Measurements from ENCODE around the gene SMG9.
A peak's percentile ranks its signal among the peaks of the same experiment; 100 is the strongest.

The SMG9 gene

GRCh38 chr19:43725468-43725867 is 29.3 kb downstream of the SMG9 start:
- no peak for DNase-seq (ENCODE audit: low read depth, low spot score)

DNA sequence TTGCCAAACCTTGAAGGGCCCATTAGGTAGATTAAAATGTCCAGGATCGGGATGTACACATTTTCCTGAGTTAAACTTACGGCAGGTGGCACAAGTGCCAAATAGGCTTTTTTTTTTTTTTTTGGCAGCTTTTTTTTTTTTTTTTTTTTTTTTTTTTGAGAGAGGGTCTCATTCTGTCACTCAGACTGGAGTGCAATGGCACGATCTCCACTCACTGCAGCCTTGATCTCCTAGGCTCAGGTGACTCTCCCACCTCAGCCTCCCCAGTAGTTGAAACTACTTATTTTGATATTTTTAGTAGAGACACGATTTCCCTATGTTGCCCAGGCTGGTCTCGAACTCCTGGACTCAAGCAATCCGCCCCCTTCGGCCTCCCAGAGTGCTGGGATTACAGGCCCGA is 29.9 kb downstream of the SMG9 start:
- no peak for DNase-seq (ENCODE audit: low read depth, low spot score)

- DNase-seq (ENCODE audit: low read depth, low spot score): no peak
Observed at GRCh38 chr19:43723588-43723987, 31.2 kb downstream of the SMG9 start.

GRCh38 chr19:43721469-43722048 is 33.2 kb downstream of the SMG9 start:
- DNase-seq (ENCODE audit: low read depth, low spot score): no peak

GRCh38 chr19:43720936-43721335 is 33.8 kb downstream of the SMG9 start:
- no peak for DNase-seq (ENCODE audit: low read depth, low spot score)

DNA sequence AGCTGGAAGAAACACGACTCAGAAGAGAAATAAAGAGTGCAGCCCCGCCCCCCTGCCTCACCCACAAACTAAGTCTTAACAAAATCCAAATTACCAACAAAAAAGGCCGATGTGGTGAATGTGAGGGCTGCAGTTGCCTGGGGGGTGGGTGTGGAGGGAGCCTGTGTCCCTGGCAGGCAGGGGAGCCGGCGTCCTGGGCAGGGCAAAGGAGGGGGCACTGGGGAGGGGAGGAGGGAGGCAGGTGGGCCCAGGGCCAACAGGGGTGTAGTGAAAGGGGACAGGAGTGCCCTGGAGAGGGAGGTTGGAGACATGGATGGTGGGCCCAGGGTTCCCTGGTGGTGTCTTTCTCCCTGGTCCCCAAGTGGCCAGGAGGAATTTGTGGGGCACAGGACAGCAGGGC is 34.8 kb downstream of the SMG9 start:
- no peak for DNase-seq (ENCODE audit: low read depth, low spot score)

DNA sequence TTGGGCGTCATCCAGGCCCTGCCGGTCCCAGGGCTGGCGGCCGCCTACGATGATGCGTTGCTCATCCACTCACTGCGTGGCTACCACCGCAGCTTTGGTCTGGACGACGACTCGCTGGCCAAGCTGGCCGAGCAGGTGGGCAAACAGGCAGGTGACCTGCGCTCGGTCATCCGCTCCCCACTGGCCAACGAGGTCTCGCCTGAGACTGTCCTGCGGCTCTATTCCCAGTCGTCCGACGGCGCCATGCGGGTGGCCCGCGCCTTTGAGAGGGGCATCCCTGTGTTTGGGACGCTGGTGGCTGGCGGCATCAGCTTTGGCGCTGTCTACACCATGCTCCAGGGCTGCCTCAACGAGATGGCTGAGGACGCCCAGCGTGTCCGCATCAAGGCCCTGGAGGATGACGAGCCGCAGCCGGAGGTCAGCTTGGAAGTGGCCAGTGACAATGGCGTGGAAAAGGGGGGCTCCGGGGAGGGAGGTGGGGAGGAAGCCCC is 35.3 kb downstream of the SMG9 start:
- no peak for DNase-seq (ENCODE audit: low read depth, low spot score)

- no peak for DNase-seq (ENCODE audit: low read depth, low spot score)
Observed at GRCh38 chr19:43718627-43719377, 36.0 kb downstream of the SMG9 start.

- no peak for DNase-seq (ENCODE audit: low read depth, low spot score)
Observed at GRCh38 chr19:43715776-43716175, 39.0 kb downstream of the SMG9 start, which contains the start of gene IRGC. IRGC (plus strand) TSS chr19:43716076; CDS start chr19:43718559, 2,483 bp downstream.

- no peak for DNase-seq (ENCODE audit: low read depth, low spot score)
Observed at GRCh38 chr19:43713208-43713607, 41.6 kb downstream of the SMG9 start.

DNA sequence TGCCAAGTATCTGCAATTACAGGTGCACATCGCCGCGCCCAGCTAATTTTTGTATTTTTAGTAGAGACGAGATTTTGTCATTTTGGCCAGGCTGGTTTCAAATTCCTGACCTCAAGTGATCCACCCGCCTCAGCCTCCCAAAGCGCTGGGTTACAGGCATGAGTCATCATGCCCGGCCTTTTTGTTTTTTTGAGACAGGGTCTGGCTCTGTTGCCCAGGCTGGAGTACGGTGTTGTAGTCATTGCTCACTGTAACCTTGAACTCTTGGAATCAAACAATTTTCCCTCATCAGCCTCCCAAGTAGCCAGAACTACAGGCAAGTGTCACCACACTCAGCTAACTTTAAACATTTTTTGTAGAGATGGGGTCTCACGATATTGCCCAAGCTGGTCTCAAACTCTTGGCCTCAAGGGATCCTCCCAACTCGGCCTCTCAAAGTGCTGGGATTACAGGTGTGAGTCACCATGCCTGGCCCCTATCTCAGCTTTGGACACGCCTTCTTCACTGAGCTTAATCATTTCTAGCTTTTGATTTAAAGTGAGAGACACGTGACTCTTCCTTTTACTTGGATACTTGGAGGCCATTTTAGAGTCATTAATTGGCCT is 42.9 kb downstream of the SMG9 start:
- no peak for DNase-seq (ENCODE audit: low read depth, low spot score)

DNA sequence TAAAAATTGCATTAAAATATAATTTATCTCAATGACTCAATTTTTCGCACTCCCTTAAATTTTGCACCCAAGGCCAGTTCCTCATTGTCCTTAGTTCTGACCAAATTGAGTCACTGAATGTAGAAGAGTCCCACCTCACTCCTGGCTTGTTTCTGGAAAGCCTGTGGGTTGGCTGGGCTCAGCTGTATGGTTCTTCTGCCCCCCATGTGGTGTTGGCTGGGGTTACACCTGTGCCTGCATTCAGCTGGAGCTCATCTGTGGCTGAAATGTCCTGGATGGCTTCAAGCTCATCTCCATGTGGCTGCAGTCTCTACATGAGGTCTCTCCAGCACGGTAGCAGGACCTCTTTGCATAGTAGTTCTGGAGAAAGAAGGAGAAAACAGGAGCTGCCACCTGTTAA is 46.0 kb downstream of the SMG9 start:
- no peak for DNase-seq (ENCODE audit: low read depth, low spot score)

GRCh38 chr19:43707158-43707712 is 47.5 kb downstream of the SMG9 start:
- DNase-seq (ENCODE audit: low read depth, low spot score): no peak

GRCh38 chr19:43705729-43706128 is 49.0 kb downstream of the SMG9 start:
- no peak for DNase-seq (ENCODE audit: low read depth, low spot score)

DNA sequence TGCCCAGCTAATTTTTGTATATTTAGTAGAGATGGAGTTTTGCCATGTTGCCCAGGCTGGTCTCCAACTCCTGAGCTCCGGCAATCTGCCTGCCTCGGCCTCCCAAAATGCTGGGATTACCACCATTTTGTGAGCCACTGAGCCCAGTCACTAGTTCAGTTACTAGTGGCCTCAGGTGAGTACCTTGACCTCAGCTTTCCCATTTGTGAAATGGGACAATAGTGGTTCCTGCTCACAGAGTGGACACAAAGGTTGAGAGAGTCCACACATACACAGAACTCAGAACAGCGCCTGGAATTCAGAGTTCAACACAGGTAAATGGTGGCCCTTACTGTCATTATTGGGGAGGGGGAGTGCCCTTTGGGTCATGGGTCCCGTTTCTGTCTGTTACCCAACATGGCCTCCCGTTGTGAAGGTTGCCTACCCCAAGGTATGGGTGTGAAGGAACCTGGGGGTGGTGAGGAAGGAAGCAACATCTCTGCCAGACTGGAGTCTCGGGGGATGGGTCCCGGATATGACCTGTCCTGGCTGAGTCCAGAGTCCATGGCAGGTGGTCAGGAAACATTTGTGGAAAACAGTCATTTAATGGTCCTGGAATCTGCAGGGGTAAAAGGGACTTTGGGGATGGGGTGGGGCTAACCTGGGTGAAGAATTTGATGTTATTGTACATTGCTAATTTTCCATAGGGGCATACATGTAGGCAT is 50.6 kb downstream of the SMG9 start:
- no peak for DNase-seq (ENCODE audit: low read depth, low spot score)

- DNase-seq (ENCODE audit: low read depth, low spot score): peak; percentile 83
Observed at GRCh38 chr19:43700395-43701000, 54.3 kb downstream of the SMG9 start.

GRCh38 chr19:43699506-43700394 is 55.0 kb downstream of the SMG9 start:
- peak; percentile 75 for DNase-seq (ENCODE audit: low read depth, low spot score)

DNA sequence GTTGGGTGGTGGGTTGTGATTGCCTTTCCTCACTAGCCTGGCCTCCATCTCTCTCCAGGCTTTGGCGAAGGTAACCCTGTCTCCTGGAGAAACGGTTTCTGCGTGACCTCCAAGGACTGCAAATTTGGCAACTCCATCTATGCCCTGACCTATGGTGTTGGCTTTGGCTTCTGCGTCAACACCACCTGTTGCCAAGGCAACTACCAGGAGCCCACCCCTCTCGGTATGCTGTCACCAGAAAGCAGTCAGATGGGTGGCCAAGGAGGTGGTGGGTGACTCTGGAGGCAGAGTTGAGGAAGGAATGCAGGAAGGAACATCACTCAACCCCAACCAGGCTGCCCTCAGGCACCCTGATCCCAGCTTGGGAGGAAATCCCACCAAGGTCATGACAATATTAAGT is 57.5 kb downstream of the SMG9 start:
- no peak for DNase-seq (ENCODE audit: low read depth, low spot score)

DNA sequence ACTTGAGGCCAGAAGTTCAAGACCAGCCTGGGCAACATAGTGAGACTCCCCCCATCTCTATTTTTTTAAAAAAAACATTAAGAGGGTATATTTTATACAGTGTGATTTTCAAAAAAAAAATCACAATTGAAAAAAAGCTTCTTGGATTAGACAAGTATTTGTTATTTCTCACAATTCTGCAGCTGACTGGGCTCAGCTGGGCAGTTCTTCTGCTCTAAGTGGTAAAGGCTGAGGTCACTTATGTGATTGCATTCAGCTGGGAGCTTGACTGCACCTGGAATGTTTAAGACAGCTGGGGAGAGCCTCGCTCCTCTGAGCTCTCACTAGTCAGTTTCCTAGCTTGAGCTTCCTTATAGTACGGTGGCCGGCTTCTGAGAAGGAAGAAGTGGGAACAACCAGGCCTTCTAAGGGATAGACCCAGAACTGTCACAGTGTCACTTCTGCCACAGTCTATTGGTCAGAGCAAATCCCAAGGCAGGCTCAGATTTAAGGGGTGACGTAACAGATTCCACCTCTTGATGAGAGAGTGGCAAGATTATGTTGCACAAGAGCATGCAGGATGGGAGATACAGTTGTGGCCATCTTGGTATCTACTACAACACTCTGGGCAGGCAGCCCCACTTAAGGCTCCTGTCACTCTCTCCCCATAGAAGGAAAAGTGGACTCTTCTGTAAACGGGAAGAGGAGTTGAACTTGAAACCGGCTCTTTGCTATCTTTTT is 58.6 kb downstream of the SMG9 start:
- DNase-seq (ENCODE audit: low read depth, low spot score): no peak

DNA sequence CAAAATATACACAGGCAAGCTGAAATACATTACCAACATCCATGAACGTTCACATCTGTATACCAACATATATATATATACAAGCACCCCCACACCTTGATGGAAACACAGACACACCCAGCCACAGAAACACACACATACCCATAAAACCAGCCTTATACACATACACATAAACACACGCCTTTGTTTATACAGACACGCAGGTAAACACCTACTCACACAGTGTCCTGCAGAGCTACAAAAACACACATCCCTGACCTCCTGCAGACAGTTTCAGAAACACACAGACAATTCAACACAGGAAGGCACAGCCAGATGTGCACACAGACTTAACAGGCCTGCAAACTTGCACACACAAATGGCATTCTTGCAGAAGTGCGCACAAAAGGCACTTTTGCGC is 60.2 kb downstream of the SMG9 start:
- no peak for DNase-seq (ENCODE audit: low read depth, low spot score)
